HFFc6 (cell line): Measurements from ENCODE around the gene GPC6. TPM values are rescaled to one million over a fixed set of nuclear protein-coding genes. Genes with fewer than 3 reads are reported as not detected.

Experiments used
- DNase-seq: peaks from one replicate; pipeline ENCODE4 v3.0.0-alpha.2; 2018
- H3K27ac Mint-ChIP-seq: 2 replicates; pipeline ENCODE4 v1.8.0; 2020; ENCODE audit warnings: mild to moderate bottlenecking, mixed read lengths
- H3K27me3 Mint-ChIP-seq: 2 replicates; pipeline ENCODE4 v1.8.0; 2021; ENCODE audit warnings: mild to moderate bottlenecking, moderate library complexity, mixed read lengths; ENCODE audit not compliant: insufficient read depth
- H3K36me3 Mint-ChIP-seq: 2 replicates; pipeline ENCODE4 v1.8.0; 2021; ENCODE audit warnings: low read depth, mixed read lengths
- H3K4me1 Mint-ChIP-seq: 2 replicates; pipeline ENCODE4 v1.8.0; 2020; ENCODE audit warnings: low read depth, mixed read lengths
- H3K4me3 Mint-ChIP-seq: 2 replicates; pipeline ENCODE4 v1.8.0; 2020; ENCODE audit warnings: mild to moderate bottlenecking, moderate library complexity, mixed read lengths
- H3K9me3 Mint-ChIP-seq: 2 replicates; pipeline ENCODE4 v1.8.0; 2020; ENCODE audit warnings: mild to moderate bottlenecking, mixed read lengths
- total RNA-seq, 6 experiments: library from RNA; stranded (reverse); fragmentation: NEBNext Ultra II Directional; extraction: Animal tissue kit (Norgen Biotek cat#: 25700); gene quantifications; 2 replicates in 1 of 6; 3 replicates in 5 of 6; pipeline ENCODE4 v1.2.3, GENCODE V29; 2021
- TF ChIP-seq, protein P1 (sequence below): fragments of 200-600 bp; sonication (generic); IDR thresholded peaks from 2 replicates; pipeline ENCODE4 v1.5.0; 2021; ENCODE audit warnings: antibody characterized with exemption, mild to moderate bottlenecking

Gene GPC6
- total RNA-seq, 6 experiments from 2014 or later, result 3.0 to 5.3 (median 4.4) TPM

GRCh38 chr13:93397619-93398018, 171.0 kb downstream of the GPC6 start:
- no peaks in the 10 kb centered on the region for H3K4me1 Mint-ChIP-seq
- H3K36me3 Mint-ChIP-seq, result no peaks in the 10 kb centered on the region
- TF ChIP-seq, protein P1, sequence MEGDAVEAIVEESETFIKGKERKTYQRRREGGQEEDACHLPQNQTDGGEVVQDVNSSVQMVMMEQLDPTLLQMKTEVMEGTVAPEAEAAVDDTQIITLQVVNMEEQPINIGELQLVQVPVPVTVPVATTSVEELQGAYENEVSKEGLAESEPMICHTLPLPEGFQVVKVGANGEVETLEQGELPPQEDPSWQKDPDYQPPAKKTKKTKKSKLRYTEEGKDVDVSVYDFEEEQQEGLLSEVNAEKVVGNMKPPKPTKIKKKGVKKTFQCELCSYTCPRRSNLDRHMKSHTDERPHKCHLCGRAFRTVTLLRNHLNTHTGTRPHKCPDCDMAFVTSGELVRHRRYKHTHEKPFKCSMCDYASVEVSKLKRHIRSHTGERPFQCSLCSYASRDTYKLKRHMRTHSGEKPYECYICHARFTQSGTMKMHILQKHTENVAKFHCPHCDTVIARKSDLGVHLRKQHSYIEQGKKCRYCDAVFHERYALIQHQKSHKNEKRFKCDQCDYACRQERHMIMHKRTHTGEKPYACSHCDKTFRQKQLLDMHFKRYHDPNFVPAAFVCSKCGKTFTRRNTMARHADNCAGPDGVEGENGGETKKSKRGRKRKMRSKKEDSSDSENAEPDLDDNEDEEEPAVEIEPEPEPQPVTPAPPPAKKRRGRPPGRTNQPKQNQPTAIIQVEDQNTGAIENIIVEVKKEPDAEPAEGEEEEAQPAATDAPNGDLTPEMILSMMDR, result no peak
- H3K27ac Mint-ChIP-seq, result no peak overlapping the region
- no peaks in the 10 kb centered on the region for H3K27me3 Mint-ChIP-seq
- no peak for DNase-seq
- H3K9me3 Mint-ChIP-seq, result no peaks in the 10 kb centered on the region; the same call in 1 of the 2 replicates
- H3K4me3 Mint-ChIP-seq, result no peak overlapping the region

- Mint-ChIP-seq H3K27me3 (no peaks in the 10 kb centered on the region), H3K9me3 (no peaks in the 10 kb centered on the region; the same call in 1 of the 2 replicates), H3K36me3 (no peaks in the 10 kb centered on the region), H3K27ac (no peak overlapping the region), H3K4me3 (no peak overlapping the region), H3K4me1 (no peaks in the 10 kb centered on the region)
- TF ChIP-seq, protein P1, result no peak
- no peak for DNase-seq
Observed at GRCh38 chr13:93398167-93399035, 171.8 kb downstream of the GPC6 start.

- Mint-ChIP-seq H3K27ac (no peak overlapping the region), H3K36me3 (no peaks in the 10 kb centered on the region), H3K4me3 (no peak overlapping the region), H3K9me3 (no peaks in the 10 kb centered on the region; the same call in 1 of the 2 replicates), H3K27me3 (no peaks in the 10 kb centered on the region), H3K4me1 (no peaks in the 10 kb centered on the region)
- DNase-seq, result no peak
- TF ChIP-seq, protein P1, result no peak
Observed at GRCh38 chr13:93399212-93399611, 172.6 kb downstream of the GPC6 start.

DNA sequence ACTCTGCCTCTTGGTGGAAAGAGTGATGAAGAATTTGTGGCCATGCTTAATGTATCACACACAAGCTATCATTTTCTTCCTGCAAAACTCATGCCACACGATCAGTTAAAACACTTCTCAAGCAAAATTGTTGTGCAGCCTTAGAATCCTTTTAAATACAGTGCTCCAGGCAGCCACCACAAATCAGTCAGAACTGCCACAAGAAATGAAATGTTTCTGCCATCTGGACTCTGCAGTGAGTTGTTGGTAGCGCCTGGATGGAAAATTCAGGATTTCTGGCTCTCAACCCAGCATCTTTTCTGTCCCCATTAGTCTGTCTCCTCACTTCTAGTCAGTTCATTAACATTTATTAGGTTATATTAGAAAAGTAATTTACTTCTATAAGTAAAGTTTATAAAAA, 179.5 kb downstream of the GPC6 start:
- no peak for DNase-seq
- Mint-ChIP-seq H3K4me3 (no peak overlapping the region), H3K36me3 (no peaks in the 10 kb centered on the region), H3K4me1 (no peaks in the 10 kb centered on the region), H3K9me3 (no peaks in the 10 kb centered on the region), H3K27me3 (no peaks in the 10 kb centered on the region), H3K27ac (no peak overlapping the region)
- TF ChIP-seq, protein P1, result no peak

- Mint-ChIP-seq H3K27me3 (no peaks in the 10 kb centered on the region), H3K36me3 (no peaks in the 10 kb centered on the region), H3K9me3 (no peaks in the 10 kb centered on the region), H3K4me3 (no peak overlapping the region), H3K4me1 (no peaks in the 10 kb centered on the region), H3K27ac (no peak overlapping the region)
- TF ChIP-seq, protein P1, result no peak
- DNase-seq, result no peak
Observed at GRCh38 chr13:93407551-93407950, 180.9 kb downstream of the GPC6 start.
